Measurements from ENCODE around the gene RABGAP1L.

RABGAP1L gene

GRCh38 chr1:174726880-174727585 lies 567.7 kb downstream of the RABGAP1L start:
- DNase-seq, result no peak

- no peak for DNase-seq
Observed at GRCh38 chr1:174734270-174734669, 575.0 kb downstream of the RABGAP1L start.

GRCh38 chr1:174736831-174737230 lies 577.5 kb downstream of the RABGAP1L start:
- DNase-seq, result no peak

GRCh38 chr1:174740249-174740968 lies 581.1 kb downstream of the RABGAP1L start:
- no peak for DNase-seq

GRCh38 chr1:174742805-174743653 lies 583.7 kb downstream of the RABGAP1L start:
- DNase-seq, result peak; percentile 8

- DNase-seq, result peak; percentile 7
Observed at GRCh38 chr1:174743654-174744561, 584.6 kb downstream of the RABGAP1L start.

- no peak for DNase-seq
Observed at GRCh38 chr1:174744886-174745285, 585.6 kb downstream of the RABGAP1L start.

- no peak for DNase-seq
Observed at GRCh38 chr1:174746024-174746808, 586.9 kb downstream of the RABGAP1L start.

- no peak for DNase-seq
Observed at GRCh38 chr1:174747613-174748012, 588.3 kb downstream of the RABGAP1L start.

GRCh38 chr1:174748586-174748985 lies 589.3 kb downstream of the RABGAP1L start:
- no peak for DNase-seq

- no peak for DNase-seq
Observed at GRCh38 chr1:174753131-174753530, 593.8 kb downstream of the RABGAP1L start.

- no peak for DNase-seq
Observed at GRCh38 chr1:174761335-174761734, 602.0 kb downstream of the RABGAP1L start.

- no peak for DNase-seq
Observed at GRCh38 chr1:174761901-174762585, 602.7 kb downstream of the RABGAP1L start.

- no peak for DNase-seq
Observed at GRCh38 chr1:174764191-174764590, 604.9 kb downstream of the RABGAP1L start.

- DNase-seq, result no peak
Observed at GRCh38 chr1:174766727-174767126, 607.4 kb downstream of the RABGAP1L start.

GRCh38 chr1:174768516-174768915 lies 609.2 kb downstream of the RABGAP1L start:
- no peak for DNase-seq

GRCh38 chr1:174768949-174769348 lies 609.6 kb downstream of the RABGAP1L start:
- no peak for DNase-seq

- no peak for DNase-seq
Observed at GRCh38 chr1:174769961-174770549, 610.7 kb downstream of the RABGAP1L start.

- no peak for DNase-seq
Observed at GRCh38 chr1:174775621-174776020, 616.3 kb downstream of the RABGAP1L start.

GRCh38 chr1:174777262-174777661 lies 617.9 kb downstream of the RABGAP1L start:
- no peak for DNase-seq

- DNase-seq, result no peak
Observed at GRCh38 chr1:174785510-174785909, 626.2 kb downstream of the RABGAP1L start.

All from GF-D8 (cell line).